ENCODE data around the gene OR4D5.

OR4D5 gene

DNA sequence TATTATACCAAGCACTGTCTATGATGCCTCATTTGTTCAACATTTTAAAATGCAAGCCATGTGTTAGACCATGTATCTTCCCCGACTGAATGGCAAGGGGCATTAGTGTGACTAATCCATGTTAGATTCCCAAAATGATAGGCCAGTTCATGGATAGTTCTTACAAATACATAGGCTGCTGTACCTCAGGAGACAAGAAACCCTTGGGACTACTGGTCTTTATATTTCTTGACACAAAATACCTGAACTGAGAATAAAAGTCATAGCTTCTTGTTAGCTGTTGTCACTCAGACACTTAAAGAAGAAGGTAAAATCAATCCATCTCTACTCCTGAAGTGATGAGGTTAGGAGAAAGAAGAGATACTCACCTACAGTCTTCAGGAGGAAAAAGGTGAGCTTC lies 37.5 kb upstream of the OR4D5 start, which contains the start of gene OR8D4:
Gene OR8D4, plus strand, starts transcription at position 301 of the 400 bp plus-strand sequence. CDS start 4,265 bp downstream, outside the sequence.
- TF ChIP-seq, protein P1, sequence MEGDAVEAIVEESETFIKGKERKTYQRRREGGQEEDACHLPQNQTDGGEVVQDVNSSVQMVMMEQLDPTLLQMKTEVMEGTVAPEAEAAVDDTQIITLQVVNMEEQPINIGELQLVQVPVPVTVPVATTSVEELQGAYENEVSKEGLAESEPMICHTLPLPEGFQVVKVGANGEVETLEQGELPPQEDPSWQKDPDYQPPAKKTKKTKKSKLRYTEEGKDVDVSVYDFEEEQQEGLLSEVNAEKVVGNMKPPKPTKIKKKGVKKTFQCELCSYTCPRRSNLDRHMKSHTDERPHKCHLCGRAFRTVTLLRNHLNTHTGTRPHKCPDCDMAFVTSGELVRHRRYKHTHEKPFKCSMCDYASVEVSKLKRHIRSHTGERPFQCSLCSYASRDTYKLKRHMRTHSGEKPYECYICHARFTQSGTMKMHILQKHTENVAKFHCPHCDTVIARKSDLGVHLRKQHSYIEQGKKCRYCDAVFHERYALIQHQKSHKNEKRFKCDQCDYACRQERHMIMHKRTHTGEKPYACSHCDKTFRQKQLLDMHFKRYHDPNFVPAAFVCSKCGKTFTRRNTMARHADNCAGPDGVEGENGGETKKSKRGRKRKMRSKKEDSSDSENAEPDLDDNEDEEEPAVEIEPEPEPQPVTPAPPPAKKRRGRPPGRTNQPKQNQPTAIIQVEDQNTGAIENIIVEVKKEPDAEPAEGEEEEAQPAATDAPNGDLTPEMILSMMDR (IDR thresholded peaks at IDR 0.05; ENCODE audit: insufficient read depth, low read length, poor library complexity, severe bottlenecking), result no peak
- no peak for TF ChIP-seq EZH2phosphoT487 (conservative IDR thresholded peaks at IDR 0.05; ENCODE audit: low read length)
- Histone ChIP-seq H3K27ac (ENCODE audit: low read depth, low read length) (no peak within 1 kb of the TSS), H2AFZ (ENCODE audit: low read depth, low read length, severe bottlenecking) (no peak within 1 kb of the TSS), H3K79me2 (ENCODE audit: insufficient read depth, low read length) (no peaks in the 10 kb centered on the region), H3K36me3 (ENCODE audit: low read length) (no peaks in the 10 kb centered on the region), H4K20me1 (ENCODE audit: low read depth, low read length) (no peaks in the 10 kb centered on the region), H3K4me3 (ENCODE audit: insufficient read depth, low read length, poor library complexity, severe bottlenecking) (no peak within 1 kb of the TSS), H3K27me3 (ENCODE audit: low read length) (no peaks in the 10 kb centered on the region), H3K9ac (ENCODE audit: low read length) (no peak within 1 kb of the TSS), H3K4me2 (ENCODE audit: low read depth, low read length, poor library complexity, severe bottlenecking) (no peak within 1 kb of the TSS), H3K9me3 (ENCODE audit: insufficient read depth, low read length) (no peaks in the 10 kb centered on the region), H3K9me2 (replicated peaks; ENCODE audit: insufficient read depth, low read length) (no peaks in the 10 kb centered on the region), H3F3A (ENCODE audit: insufficient read depth) (no peaks in the 10 kb centered on the region)

DNA sequence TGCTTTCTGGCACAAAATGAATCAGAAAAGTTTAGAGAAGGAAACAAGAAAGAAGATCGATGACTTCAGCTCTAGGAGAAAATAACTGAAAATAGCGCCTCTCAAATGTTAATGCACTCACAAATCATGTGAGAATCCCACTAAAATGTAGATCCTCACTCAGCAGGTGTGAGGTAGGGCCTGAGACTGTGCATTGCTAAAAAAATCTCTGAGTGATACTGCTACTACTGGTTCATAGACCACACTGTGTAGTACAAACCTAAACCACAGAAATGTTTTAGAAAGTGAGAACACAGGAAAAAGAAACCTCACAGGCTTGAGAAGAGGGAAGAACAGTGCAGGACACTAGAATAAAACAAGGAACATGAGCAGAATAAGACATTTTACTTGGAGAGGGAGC lies 35.5 kb upstream of the OR4D5 start:
- H3K36me3 ChIP-seq (ENCODE audit: low read length), result no peaks in the 10 kb centered on the region
- H3K4me2 ChIP-seq (ENCODE audit: low read depth, low read length, poor library complexity, severe bottlenecking), result no peak overlapping the region
- no peaks in the 10 kb centered on the region for H4K20me1 ChIP-seq (ENCODE audit: low read depth, low read length)
- H3K79me2 ChIP-seq (ENCODE audit: insufficient read depth, low read length), result no peaks in the 10 kb centered on the region
- H3K27ac ChIP-seq (ENCODE audit: low read depth, low read length), result no peak overlapping the region
- H3K4me3 ChIP-seq (ENCODE audit: insufficient read depth, low read length, poor library complexity, severe bottlenecking), result no peak overlapping the region
- H2AFZ ChIP-seq (ENCODE audit: low read depth, low read length, severe bottlenecking), result no peak overlapping the region
- no peaks in the 10 kb centered on the region for H3K9me3 ChIP-seq (ENCODE audit: insufficient read depth, low read length)
- no peaks in the 10 kb centered on the region for H3K27me3 ChIP-seq (ENCODE audit: low read length)
- H3K9ac ChIP-seq (ENCODE audit: low read length), result no peak overlapping the region
- H3F3A ChIP-seq (ENCODE audit: insufficient read depth), result no peaks in the 10 kb centered on the region
- H3K9me2 ChIP-seq (replicated peaks; ENCODE audit: insufficient read depth, low read length), result no peaks in the 10 kb centered on the region
- TF ChIP-seq, protein P1 (IDR thresholded peaks at IDR 0.05; ENCODE audit: insufficient read depth, low read length, poor library complexity, severe bottlenecking), result no peak
- TF ChIP-seq EZH2phosphoT487 (conservative IDR thresholded peaks at IDR 0.05; ENCODE audit: low read length), result no peak

DNA sequence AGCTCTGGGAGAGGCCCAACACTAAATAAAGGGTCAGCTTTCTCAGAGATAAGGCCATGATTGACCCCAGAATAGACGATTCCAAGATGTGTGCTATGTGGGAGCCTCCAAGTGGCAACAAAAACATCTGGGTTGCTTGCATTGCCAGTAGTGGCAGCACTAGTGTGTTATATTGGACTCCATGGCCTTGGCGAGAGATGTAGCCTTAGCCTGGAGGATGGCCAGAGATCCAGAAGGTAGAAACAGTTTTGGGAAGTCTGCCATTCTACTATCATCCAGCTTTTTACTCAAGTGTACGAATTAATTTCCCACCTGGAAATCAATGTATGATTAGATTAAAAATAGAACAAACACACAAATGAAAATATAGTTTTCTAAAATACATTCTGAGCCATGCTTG lies 34.5 kb upstream of the OR4D5 start:
- no peak overlapping the region for H3K9ac ChIP-seq (ENCODE audit: low read length)

More for the DNA sequence above, 34.5 kb upstream of the OR4D5 start:
- Histone ChIP-seq H3K27me3 (ENCODE audit: low read length) (no peaks in the 10 kb centered on the region), H3K4me2 (ENCODE audit: low read depth, low read length, poor library complexity, severe bottlenecking) (no peak overlapping the region), H3K9me3 (ENCODE audit: insufficient read depth, low read length) (no peaks in the 10 kb centered on the region), H3K4me3 (ENCODE audit: insufficient read depth, low read length, poor library complexity, severe bottlenecking) (no peak overlapping the region), H3K79me2 (ENCODE audit: insufficient read depth, low read length) (no peaks in the 10 kb centered on the region), H4K20me1 (ENCODE audit: low read depth, low read length) (no peaks in the 10 kb centered on the region), H3K9me2 (replicated peaks; ENCODE audit: insufficient read depth, low read length) (no peaks in the 10 kb centered on the region), H3K27ac (ENCODE audit: low read depth, low read length) (no peak overlapping the region), H3F3A (ENCODE audit: insufficient read depth) (no peaks in the 10 kb centered on the region), H3K36me3 (ENCODE audit: low read length) (no peaks in the 10 kb centered on the region), H2AFZ (ENCODE audit: low read depth, low read length, severe bottlenecking) (no peak overlapping the region)
- no peak for TF ChIP-seq EZH2phosphoT487 (conservative IDR thresholded peaks at IDR 0.05; ENCODE audit: low read length)
- TF ChIP-seq, protein P1 (IDR thresholded peaks at IDR 0.05; ENCODE audit: insufficient read depth, low read length, poor library complexity, severe bottlenecking), result no peak

All from SU-DHL-6 (cell line).